GM18858 (cell line): ENCODE measurements around the gene ANGEL2.
A peak's percentile ranks its signal among the peaks of the same experiment; 100 is the strongest.
"Not testable (repeated sequence)": the region's sequence is repeated elsewhere in the genome, so short reads cannot be mapped to it uniquely, and the experiment has no call there.

Source experiments
- ATAC-seq: cut with Tn5 transposase; IDR thresholded peaks from one replicate; pipeline ENCODE4 v1.9.1; 2021; ENCODE audit not compliant: unreplicated experiment

Gene ANGEL2, protein sequence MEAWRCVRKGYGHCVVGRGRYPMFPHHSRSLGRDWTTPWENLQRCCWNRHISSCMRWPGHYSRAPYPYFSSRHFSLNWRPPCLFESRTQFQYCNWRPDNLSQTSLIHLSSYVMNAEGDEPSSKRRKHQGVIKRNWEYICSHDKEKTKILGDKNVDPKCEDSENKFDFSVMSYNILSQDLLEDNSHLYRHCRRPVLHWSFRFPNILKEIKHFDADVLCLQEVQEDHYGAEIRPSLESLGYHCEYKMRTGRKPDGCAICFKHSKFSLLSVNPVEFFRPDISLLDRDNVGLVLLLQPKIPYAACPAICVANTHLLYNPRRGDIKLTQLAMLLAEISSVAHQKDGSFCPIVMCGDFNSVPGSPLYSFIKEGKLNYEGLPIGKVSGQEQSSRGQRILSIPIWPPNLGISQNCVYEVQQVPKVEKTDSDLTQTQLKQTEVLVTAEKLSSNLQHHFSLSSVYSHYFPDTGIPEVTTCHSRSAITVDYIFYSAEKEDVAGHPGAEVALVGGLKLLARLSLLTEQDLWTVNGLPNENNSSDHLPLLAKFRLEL

DNA sequence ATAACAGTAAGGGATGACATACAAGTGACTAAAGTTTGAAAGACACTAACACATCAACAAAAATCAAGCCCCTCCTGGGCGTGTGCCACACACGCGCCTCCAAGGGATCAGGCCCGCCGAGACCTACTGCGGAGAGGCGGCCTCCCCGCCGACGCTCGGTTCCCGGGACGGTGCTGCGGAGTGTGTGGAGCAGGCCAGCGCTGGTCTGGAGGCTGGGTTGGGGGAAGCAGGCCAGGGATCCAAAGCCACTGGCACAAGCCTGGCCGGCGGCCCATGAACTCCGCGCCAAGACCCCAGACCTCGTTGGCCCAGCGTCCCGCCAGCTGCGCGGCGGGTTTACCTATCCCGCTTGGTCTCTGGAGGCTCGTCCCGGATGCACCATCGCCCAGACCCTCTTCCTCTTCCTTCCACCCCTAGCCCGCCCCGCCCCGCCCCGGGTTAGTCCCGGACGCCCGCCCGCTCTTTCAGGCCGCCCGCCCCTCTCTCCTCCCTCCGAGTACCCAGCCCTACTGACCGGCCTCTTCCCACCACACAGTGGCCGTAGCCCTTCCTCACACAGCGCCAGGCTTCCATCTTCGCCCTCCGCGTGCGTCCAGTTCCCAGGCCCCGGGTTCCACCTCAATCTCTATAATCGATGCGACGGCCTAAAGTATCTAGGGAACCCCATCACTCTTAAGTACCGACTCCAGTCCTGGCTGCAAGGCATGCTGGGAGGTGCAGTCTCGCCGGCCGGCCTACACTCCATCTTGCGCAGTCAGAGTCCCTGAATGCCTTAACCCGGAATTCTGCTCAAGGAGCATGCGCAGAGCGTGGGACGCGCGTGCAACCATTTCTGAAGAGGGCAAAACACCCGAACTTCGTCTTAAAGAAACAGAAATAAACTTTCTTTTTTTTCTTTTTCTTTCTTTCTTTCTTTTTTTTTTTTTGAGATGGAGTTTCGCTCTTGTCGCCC lies at the start of gene ANGEL2:
Gene ANGEL2 (minus strand): TSS at position 769 of the 952 bp plus-strand sequence. CDS start 196 bp downstream, at position 573.
- ATAC-seq = peak; percentile 87

DNA sequence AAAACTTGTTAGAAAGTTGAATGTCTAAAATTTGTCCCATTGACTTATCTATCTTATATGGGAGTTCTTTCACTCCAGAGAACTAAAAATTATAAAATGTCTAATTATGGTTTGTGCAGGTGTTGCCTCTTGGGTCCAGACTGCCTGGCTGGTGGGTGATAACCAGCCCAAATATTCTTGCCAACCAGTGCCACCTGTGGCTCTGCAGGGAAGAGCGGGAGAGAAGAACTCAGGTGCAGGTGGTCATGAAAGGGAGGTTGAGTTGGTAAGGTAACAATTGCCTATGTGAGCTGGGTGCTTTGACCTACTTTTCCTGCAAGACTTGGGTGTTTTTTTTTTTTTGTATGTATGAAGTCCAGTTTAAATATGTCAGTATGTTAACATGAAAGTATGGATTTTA lies 45.6 kb upstream of the ANGEL2 start:
- no peak for ATAC-seq

DNA sequence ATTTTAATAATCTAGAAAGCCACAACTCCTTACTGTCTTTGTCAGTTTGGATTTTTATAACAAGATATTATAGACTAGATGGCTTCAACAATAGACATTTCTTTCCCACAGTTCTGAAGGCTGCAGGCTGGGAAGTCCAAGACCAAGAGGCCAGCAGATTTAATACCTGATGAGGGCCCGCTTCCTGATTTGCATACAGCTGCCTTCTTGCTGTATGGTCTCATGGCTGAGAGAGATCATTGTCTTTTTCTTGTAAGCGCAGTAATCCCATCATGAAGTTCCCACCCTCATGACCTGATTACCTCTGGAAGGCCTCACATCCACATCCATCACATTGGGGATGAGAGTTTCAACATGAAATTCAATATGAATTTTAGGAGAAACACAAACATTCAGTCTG lies 45.2 kb upstream of the ANGEL2 start:
- no peak for ATAC-seq

DNA sequence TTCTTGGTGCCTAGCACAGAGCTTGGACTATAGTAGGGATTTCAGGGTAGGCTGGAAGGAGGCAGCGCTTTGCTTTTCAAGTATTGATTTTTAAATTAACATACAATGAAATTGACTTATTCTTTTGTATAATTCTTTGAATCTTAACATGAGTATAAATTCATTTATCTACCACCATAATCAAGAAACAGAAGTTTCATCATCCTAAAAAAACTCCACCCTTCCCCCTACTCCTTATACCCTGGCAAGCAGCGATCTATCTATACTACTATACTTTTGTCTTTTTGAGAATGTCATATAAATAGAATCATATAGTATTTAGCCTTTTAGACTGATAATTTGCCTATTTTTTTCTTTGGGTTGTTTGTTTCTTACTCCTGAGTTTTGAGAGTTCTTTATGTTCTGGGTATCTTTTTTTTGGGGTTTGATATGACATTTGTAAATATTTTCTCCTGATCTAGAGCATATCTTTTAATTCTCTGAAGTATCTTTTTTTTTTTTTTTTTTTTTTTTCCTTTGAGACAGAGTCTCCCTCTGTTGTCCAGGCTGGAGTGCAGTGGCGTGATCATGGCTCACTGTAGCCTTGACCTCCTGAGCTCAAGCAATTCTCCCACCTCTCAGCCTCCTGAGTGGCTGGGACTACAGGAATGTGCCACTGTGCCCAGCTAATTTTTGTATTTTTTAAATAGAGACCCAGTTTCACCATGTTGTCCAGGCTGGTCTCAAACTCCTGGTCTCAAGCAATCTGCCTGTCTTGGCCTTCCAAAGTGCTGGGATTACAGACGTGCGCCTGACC lies 41.8 kb upstream of the ANGEL2 start:
- no peak for ATAC-seq

DNA sequence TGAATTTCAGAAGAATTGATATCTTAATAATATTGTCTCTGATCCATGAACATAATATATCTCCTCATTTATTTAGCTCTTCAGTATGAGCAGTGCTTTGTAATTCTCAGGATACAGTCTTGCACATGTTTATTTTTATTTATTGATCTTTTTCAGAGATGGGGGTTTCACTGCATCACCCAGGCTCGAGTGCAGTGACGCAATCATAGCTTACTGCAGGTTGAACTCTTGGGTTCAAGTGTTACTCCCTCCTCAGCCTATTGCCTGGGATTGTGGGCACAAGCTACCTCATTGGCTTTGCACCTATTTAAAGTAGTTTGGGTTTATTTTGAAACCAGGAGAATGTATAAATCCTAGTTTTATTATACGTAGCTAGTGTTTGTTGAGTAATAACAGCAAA lies 40.1 kb upstream of the ANGEL2 start:
- ATAC-seq = no peak

DNA sequence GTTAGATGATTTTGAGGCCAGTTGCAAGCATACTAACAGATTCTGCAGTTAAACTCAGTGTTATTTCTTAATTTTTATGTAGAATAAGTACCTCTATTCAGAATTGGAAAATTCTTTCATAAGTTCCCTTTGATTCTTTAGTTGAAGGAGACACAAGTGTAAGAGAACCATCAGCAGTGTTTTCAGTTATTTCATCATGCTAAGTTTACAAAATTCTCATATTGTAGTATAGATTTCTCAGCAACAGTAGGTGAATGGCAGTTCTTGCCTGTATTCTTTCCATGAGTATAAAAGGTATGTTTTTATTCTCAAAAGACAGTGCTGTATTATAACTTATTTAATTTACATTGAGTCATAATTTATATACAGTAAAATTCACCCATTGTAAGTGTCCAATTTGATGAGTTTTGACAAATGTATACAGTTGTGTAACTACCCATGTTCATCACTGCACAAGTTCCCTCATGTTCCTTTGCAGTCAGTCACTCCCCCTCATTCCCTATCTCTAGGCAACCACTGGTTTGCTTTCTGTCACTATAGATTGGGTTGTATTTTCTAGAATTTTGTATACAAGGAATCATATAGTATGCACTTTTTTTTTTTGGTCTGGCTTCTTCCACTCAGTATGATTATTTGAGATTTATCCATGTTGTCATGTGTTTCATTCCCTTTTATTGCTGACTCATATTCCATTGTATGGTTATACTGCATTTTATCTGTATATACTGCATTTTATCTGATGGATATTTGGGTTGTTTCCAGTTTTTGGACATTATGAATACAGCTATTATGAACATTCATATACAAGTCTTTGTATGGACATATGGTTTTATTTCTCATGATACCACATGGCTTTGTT lies 39.3 kb upstream of the ANGEL2 start:
- ATAC-seq = no peak

DNA sequence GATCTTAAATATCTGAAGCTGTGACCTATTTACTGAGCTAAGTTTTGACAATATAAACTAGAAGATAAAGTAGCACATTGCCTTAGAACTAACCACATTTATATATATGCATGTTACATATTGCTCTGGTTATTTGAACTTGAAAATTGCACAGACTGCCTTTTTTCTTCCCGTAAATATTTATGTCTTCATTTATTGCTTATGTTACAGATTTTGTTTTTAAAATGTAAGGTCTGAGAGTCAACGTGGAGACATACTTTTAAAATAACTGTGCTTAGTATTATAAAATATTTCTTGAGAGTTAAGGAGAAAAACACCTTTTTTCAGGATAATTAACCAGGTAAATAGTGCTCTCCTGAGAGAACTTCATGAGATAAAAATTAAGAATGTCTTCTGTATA lies 38.5 kb upstream of the ANGEL2 start:
- no peak for ATAC-seq

DNA sequence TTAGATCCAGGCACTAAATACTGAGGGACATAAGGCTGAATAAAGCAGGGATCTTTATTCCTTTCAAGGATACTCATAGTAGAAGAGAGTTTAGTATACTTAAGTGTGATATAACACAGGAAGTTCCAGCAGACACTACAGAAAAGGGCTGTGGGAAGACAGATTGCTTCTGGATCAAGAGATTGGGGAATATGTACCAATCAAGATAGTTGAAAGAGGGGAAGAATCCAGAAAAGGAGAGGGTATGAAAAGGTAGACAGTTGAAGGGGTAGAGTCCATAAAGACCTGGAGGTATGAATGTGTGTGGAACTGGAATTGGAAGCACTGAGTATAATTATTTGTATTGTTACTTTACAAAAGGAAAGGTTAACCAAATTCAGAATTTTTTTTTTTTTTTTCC lies 37.8 kb upstream of the ANGEL2 start:
- ATAC-seq = no peak

DNA sequence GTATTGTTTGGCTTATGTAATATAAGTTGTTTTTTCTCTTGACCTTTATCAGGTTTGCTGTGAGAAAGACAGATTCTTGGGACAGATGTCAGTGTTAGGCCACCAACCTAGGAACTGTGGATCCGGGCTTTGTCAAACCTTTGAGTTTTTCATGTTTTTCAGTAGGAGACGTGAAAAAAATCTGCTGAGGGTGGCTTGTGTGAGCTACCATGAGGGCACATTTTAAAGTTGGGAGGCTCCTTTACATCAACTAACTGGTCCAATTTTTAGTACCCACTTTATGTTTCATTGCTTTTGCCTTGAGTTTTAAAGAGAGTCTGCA lies 36.2 kb upstream of the ANGEL2 start:
- no peak for ATAC-seq

DNA sequence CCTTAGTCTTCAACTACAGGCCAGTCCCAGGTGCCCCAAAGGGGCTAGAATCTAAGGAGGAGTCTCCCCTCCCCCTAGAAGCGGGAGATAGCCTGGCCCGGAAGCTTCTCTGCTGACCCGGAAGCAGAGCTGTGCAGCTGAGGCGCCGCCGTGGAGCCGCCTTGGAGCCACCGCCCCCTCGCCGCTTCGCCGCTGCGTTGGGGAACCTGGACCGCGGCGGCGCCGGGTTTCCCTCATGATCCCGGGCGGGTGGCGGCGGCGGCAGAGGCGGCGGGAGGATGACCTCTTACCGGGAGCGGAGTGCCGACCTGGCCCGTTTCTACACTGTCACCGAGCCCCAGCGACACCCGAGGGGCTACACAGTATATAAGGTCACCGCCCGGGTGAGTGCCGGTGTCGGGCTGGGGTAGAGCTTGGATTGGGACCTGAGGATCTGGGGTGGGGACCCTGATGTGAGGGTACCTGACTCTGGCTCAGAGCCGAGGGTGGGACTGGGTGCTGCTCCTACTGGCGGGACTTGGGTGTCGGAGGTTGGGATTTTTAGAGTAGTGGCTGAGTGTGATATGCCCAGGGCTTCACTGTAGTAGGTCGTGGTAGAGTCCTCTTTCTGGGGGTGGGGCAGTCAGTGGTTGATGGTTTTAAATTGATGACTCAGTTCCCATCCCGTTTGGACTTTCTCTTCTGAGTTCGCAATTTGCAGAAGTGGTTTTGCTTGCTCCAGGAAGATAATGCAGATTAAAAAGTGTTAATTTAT lies 35.6 kb upstream of the ANGEL2 start, which contains the start of gene RPS6KC1:
Gene RPS6KC1 (plus strand): TSS at position 115 of the 754 bp plus-strand sequence. CDS start 164 bp downstream, at position 279.
- ATAC-seq = peak; percentile 93

DNA sequence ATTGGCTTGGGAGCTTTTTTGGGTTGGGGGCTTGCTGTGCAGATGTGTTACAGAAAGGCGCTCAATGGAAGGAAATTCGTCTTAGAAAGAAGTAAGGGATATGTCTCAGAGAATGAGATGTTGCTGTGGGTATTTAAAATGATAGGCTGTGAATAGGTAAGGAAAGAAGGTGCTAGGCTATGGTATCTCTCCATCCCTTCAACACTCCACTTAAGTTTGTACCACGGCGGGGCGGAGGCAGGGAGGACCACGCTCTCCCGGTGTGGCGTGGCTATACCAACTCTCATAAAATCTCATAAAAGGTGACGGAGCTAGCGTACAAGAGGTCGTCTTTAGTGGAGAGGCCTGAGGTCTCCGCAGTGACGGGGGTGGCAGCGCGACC lies 35.1 kb upstream of the ANGEL2 start:
- ATAC-seq = peak; percentile 2

DNA sequence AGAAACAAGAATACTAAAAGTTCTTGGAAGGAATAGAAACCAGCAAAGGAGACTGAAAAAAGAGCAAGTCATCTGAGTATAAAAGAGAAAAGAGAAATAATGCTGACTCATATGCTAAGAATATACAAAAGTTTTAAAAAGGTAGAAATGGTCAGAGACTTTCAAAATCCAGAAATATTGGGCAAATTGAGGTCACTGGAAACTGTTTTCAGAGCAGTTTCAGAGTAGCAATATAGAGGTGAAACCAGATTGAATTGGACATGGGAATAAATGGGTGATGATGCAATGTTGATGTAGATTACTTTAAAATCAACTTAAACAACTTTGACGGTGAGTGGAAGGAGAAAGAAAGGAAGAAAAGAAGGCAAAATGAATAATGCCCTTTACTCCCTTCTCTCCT lies 33.6 kb upstream of the ANGEL2 start:
- no peak for ATAC-seq

DNA sequence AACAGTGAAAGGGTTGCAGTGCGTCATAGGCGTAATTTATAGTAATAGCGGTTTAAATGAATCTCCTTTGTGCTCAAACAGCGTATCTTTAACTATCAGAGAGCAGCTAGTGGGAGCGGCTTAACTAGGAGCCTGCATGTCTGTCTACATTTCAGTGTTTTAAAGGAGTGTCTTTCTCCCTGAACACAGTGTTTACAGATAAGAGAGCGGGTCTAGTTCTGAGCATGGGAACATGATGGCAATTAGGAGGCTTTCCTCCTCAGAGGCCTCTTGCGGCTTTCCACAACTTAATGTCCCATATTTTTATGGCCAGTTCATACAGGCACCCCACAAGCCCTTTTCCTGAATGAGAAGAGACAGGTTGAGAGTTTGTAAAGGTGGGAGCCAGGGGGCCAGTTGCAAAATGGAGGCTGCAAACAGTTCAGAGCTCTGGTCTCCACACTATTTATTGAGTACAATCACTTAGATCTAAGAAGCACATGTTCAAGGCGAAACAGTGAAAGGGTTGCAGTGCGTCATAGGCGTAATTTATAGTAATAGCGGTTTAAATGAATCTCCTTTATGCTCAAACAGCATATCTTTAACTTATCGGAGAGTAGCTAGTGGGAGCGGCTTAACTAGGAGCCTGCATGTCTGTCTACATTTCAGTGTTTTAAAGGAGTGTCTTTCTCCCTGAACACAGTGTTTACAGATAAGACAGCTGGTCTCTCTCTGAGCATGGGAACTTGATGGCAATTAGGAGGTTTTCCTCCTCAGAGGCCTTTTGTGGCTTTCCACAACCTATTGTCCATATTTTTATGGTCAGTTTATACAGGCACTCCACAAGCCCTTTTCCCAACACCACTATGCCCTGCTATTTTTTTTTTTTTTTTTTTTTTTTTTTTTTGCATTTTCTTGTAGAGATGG lies 29.9 kb upstream of the ANGEL2 start:
- ATAC-seq = not testable (repeated sequence)

DNA sequence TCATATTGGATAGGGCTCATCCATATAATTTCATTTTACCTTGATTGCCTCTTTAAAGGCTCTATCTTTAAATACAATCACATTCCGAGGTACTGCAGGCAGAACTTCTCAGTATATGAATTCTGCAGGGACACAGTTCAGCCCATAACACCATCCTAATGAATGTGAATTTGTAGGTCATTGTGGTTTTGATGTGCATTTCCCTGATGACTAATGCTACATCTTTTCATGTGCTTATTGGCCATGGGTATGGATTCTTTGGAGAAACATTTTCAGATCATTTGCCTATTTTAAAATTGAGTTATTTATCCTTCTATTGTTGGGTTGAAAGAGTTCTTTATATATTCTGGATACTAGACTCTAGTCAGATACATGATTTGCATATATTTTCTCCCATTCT lies 25.8 kb upstream of the ANGEL2 start:
- ATAC-seq = no peak

DNA sequence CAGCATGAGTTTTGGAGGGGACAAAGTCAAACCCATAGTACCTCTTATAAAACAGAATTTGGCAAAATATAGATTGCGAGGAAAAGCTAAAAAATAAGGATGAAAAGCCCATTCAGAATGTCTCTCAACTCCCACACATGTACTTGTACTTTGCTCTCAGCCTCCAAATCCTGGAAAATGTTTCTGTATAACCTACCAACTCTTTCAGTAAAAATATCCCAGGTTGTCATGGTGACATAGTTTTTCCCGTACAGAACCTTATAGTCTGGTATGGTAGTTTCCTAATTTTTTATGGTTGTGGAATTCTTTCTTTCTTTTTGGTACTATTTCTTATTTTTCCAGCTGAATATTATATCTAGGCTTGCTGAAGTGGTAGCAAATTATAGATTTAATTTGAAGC lies 19.9 kb upstream of the ANGEL2 start:
- no peak for ATAC-seq

DNA sequence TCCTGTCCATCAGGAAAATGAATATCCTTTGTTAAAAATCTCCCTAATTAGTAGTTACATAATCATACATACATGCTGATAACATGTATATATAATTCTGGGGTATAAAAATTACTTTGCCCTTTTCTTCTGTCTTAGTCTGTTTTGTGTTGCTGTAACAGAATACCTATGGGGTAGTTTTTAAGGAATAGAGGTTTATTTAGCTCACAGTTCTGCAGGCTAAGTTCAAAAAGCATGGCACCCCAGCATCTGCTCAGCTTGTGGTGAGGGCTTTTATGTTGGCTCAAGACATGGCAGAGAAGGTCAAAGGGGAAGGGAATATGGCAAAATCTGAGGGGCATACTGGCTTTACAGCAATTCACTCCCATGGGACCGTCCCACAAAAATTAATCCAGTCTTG lies 19.0 kb upstream of the ANGEL2 start:
- no peak for ATAC-seq

DNA sequence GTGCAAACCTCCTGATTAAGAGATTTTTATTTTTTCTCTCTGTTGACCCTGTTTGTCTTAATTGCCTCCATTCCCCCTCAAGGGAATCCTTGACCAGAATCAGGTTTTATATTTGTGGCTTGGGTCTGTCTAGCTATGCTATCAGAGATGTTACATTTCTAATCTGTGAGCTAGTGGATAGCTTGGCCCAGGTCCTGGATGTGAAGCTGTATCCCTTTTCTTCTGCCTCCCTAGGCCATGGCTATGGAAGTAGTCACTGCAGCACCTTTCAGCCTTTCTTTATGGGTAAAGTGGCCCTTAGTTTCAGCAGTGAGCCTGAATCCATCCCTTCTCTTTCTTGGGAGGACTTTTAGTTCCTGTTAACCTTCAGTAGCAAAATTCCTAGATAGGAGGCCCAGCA lies 17.0 kb upstream of the ANGEL2 start:
- no peak for ATAC-seq

DNA sequence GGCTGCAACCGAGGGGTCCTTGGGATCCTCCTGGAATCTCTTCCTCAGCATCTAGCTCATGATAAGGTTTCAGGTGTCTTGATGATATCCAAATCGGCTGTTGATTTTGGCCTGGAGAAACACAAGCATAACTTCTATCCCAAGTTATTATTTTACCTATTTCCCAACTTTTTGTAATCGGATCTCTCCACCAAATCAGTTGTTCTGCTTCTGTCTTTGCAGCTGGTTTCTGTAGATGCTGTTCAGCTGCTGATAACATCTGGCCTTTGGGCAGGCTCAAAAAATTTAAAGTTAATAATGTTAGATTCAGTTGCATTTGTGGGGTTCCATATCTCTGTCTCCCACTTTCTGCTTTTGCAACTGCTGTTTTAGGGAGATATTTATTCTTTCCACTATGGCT lies 11.4 kb upstream of the ANGEL2 start:
- not testable (repeated sequence) for ATAC-seq
